H9 (cell line): ENCODE results near the gene APOA4. TPM values are rescaled to one million over a fixed set of nuclear protein-coding genes. Genes with fewer than 3 reads are reported as not detected.

ENCODE experiments used
- DNase-seq: peaks from one replicate; pipeline ENCODE4 v3.0.0-alpha.2; 2017
- H2AFZ ChIP-seq: one replicate; pipeline ENCODE4 v1.6.1; 2013; ENCODE audit warnings: mild to moderate bottlenecking, low read length, control low read depth, moderate library complexity
- H2AK5ac ChIP-seq: 2 replicates; pipeline ENCODE4 v1.6.1; 2013; ENCODE audit warnings: low read length, control low read depth, mixed read lengths; ENCODE audit not compliant: insufficient read length
- H2BK120ac ChIP-seq: one replicate; pipeline ENCODE4 v1.6.1; 2013; ENCODE audit warnings: low read depth, mild to moderate bottlenecking, low read length, control low read depth, inconsistent platforms; ENCODE audit not compliant: poor library complexity, severe bottlenecking
- H2BK12ac ChIP-seq: 2 replicates; pipeline ENCODE4 v1.6.1; 2013; ENCODE audit warnings: low read length, control low read depth, mixed read lengths, low read depth; ENCODE audit not compliant: insufficient read length
- H2BK15ac ChIP-seq: 2 replicates; pipeline ENCODE4 v1.6.1; 2013; ENCODE audit warnings: low read depth, low read length, control low read depth
- H2BK20ac ChIP-seq: one replicate; pipeline ENCODE4 v1.6.1; 2013; ENCODE audit warnings: low read depth, mild to moderate bottlenecking, low read length, control low read depth, inconsistent platforms; ENCODE audit not compliant: poor library complexity, severe bottlenecking
- H2BK5ac ChIP-seq: 2 replicates; pipeline ENCODE4 v1.6.1; 2013; ENCODE audit warnings: low read length, control low read depth, mixed read lengths; ENCODE audit not compliant: insufficient read length
- H3K14ac ChIP-seq: 2 replicates; pipeline ENCODE4 v1.6.1; 2013; ENCODE audit warnings: low read length, control low read depth; ENCODE audit not compliant: insufficient read depth
- H3K18ac ChIP-seq: 2 replicates; pipeline ENCODE4 v1.6.1; 2013; ENCODE audit warnings: low read depth, mild to moderate bottlenecking, mixed read lengths, low read length, control low read depth; ENCODE audit not compliant: insufficient read length
- H3K23ac ChIP-seq: 2 replicates; pipeline ENCODE4 v1.6.1; 2013; ENCODE audit warnings: low read length, control low read depth, mixed read lengths, low read depth; ENCODE audit not compliant: insufficient read length
- H3K23me2 ChIP-seq: 2 replicates; pipeline ENCODE4 v1.6.1; 2013; ENCODE audit warnings: low read depth, mild to moderate bottlenecking, mixed read lengths, low read length, control low read depth; ENCODE audit not compliant: insufficient read length, poor library complexity, severe bottlenecking
- H3K27ac ChIP-seq: 2 replicates; pipeline ENCODE4 v1.5.1; 2013; ENCODE audit warnings: low read length, control low read depth, mixed read lengths, low read depth; ENCODE audit not compliant: insufficient read length
- H3K27me3 ChIP-seq: 2 replicates; pipeline ENCODE4 v1.6.1; 2013; ENCODE audit warnings: low read length, control low read depth, inconsistent platforms; ENCODE audit not compliant: insufficient read depth
- H3K4ac ChIP-seq: 2 replicates; pipeline ENCODE4 v1.6.1; 2013; ENCODE audit warnings: low read depth, mild to moderate bottlenecking, control low read depth, inconsistent platforms, low read length, moderate library complexity
- H3K4me1 ChIP-seq: 2 replicates; pipeline ENCODE4 v1.6.1; 2013; ENCODE audit warnings: low read length, control low read depth, inconsistent platforms; ENCODE audit not compliant: insufficient read depth
- H3K4me2 ChIP-seq: 2 replicates; pipeline ENCODE4 v1.6.1; 2013; ENCODE audit warnings: low read length, control low read depth, mixed read lengths; ENCODE audit not compliant: insufficient read length, insufficient read depth
- H3K56ac ChIP-seq: 2 replicates; pipeline ENCODE4 v1.6.1; 2013; ENCODE audit warnings: low read depth, mild to moderate bottlenecking, mixed read lengths, low read length, control low read depth; ENCODE audit not compliant: insufficient read length
- H3K79me1 ChIP-seq: 2 replicates; pipeline ENCODE4 v1.6.1; 2013; ENCODE audit warnings: low read depth, mild to moderate bottlenecking, moderate library complexity, low read length, control low read depth, inconsistent platforms; ENCODE audit not compliant: insufficient read depth, poor library complexity, severe bottlenecking
- H3K79me2 ChIP-seq: 2 replicates; pipeline ENCODE4 v1.6.1; 2013; ENCODE audit warnings: low read length, control low read depth, inconsistent platforms; ENCODE audit not compliant: insufficient read depth
- H3K9ac ChIP-seq: 2 replicates; pipeline ENCODE4 v1.6.1; 2013; ENCODE audit warnings: low read length, control low read depth, mixed read lengths; ENCODE audit not compliant: insufficient read length; ENCODE audit errors: extremely low read depth
- H3K9me3 ChIP-seq: one replicate; pipeline ENCODE4 v1.6.1; 2013; ENCODE audit warnings: low read depth, low read length, inconsistent platforms; ENCODE audit not compliant: control insufficient read depth
- H3T11ph ChIP-seq: one replicate; pipeline ENCODE4 v1.6.1; 2013; ENCODE audit warnings: mild to moderate bottlenecking, low read length, control low read depth, inconsistent platforms
- H4K20me1 ChIP-seq: one replicate; pipeline ENCODE4 v1.6.1; 2013; ENCODE audit not compliant: control insufficient read depth, insufficient read length, insufficient read depth
- H4K5ac ChIP-seq: 2 replicates; pipeline ENCODE4 v1.6.1; 2013; ENCODE audit warnings: low read depth, mild to moderate bottlenecking, mixed read lengths, low read length, control low read depth; ENCODE audit not compliant: insufficient read length
- H4K8ac ChIP-seq: replicated peaks from 2 replicates; pipeline ENCODE4 v1.6.1; 2013; ENCODE audit warnings: low read length, control low read depth, mixed read lengths, low read depth; ENCODE audit not compliant: insufficient read length
- H4K91ac ChIP-seq: 2 replicates; pipeline ENCODE4 v1.6.1; 2013; ENCODE audit warnings: low read depth, mild to moderate bottlenecking, moderate library complexity, mixed read lengths, low read length, control low read depth; ENCODE audit not compliant: insufficient read length
- H3K27ac Mint-ChIP-seq, 3 experiments: 2 replicates in 2 of 3; 3 replicates in 1 of 3; pipeline ENCODE4 v1.8.0; 2020 to 2021; ENCODE audit warnings: mixed read lengths in 3 of 3, mild to moderate bottlenecking in 1 of 3, moderate library complexity in 1 of 3
- H3K27me3 Mint-ChIP-seq: 2 replicates; pipeline ENCODE4 v1.8.0; 2021; ENCODE audit warnings: low read depth, mild to moderate bottlenecking, moderate library complexity, mixed read lengths
- H3K36me3 Mint-ChIP-seq, 3 experiments: 2 replicates in 2 of 3; 3 replicates in 1 of 3; pipeline ENCODE4 v1.8.0; 2020 to 2021; ENCODE audit warnings: low read depth in 3 of 3, mixed read lengths in 3 of 3; ENCODE audit not compliant: insufficient read depth in 1 of 3
- H3K4me1 Mint-ChIP-seq, 2 experiments: 2 replicates each; pipeline ENCODE4 v1.8.0; 2020; ENCODE audit warnings: mixed read lengths in 2 of 2
- H3K4me3 Mint-ChIP-seq, 2 experiments: 2 replicates in 1 of 2; 3 replicates in 1 of 2; pipeline ENCODE4 v1.8.0; 2020 to 2021; ENCODE audit warnings: mild to moderate bottlenecking in 2 of 2, mixed read lengths in 2 of 2, moderate library complexity in 1 of 2
- H3K9me3 Mint-ChIP-seq, 2 experiments: 2 replicates in 1 of 2; 3 replicates in 1 of 2; pipeline ENCODE4 v1.8.0; 2020; ENCODE audit warnings: mild to moderate bottlenecking in 2 of 2, mixed read lengths in 2 of 2, moderate library complexity in 1 of 2
- WGBS: extraction: QIAGEN DNeasy Blood & Tissue Kit; methylation state at CpG from one replicate; pipeline ENCODE4 v1.1.7; 2013; ENCODE audit warnings: missing lambda C conversion rate, low lambda C conversion rate, mixed read lengths; ENCODE audit not compliant: insufficient read length; ENCODE audit errors: extremely low coverage; 5-methylcytosine and 5-hydroxymethylcytosine counted together
- total RNA-seq: library from RNA; stranded (reverse); gene quantifications from 2 replicates; pipeline ENCODE4 v1.2.1, GENCODE V29; 2021
- TF ChIP-seq, protein P1 (sequence below): fragments of 200-600 bp; sonication (generic); conservative IDR thresholded peaks from 3 replicates; pipeline ENCODE4 v1.8.0; 2021; ENCODE audit warnings: antibody characterized with exemption, mild to moderate bottlenecking

The APOA4 gene
- total RNA-seq, 1 experiment from 2014 or later: not detected

DNA sequence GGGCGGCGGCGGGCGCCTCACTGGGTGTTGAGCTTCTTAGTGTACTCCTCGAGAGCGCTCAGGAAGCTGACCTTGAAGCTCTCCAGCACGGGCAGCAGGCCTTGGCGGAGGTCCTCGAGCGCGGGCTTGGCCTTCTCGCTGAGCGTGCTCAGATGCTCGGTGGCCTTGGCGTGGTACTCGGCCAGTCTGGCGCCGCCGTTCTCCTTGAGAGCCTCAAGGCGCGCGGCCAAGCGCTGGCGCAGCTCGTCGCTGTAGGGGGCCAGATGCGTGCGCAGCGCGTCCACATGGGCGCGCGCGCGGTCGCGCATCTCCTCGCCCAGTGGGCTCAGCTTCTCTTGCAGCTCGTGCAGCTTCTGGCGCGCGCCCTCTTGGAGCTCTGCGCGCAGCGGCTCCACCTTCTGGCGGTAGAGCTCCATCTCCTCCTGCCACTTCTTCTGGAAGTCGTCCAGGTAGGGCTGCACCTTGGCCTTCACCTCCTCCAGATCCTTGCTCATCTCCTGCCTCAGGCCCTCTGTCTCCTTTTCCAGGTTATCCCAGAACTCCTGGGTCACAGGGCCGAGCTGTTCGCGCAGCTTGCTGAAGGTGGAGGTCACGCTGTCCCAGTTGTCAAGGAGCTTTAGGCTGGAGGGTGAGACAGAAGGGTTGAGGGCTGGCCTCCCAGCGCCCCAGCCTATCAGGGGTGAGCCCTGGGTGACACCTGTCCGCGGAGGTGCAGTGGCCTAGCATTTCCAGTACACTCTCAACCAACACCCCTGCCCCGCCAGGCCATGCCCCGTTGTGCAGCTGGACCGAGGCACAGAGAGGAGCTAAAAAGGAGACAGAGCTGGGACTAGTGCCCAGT is 12.9 kb upstream of the APOA4 start:
- no peak overlapping the region for H3K27ac Mint-ChIP-seq

More for the DNA sequence above, 12.9 kb upstream of the APOA4 start:
- no peak overlapping the region for H3K14ac ChIP-seq
- no peaks in the 10 kb centered on the region for H3K9me3 ChIP-seq
- H2BK20ac ChIP-seq: no peak overlapping the region
- no peaks in the 10 kb centered on the region for H3K27me3 ChIP-seq
- H3K27ac ChIP-seq: no peak overlapping the region
- no peaks in the 10 kb centered on the region for H3K79me2 ChIP-seq
- H3K4me1 ChIP-seq: no peaks in the 10 kb centered on the region
- peak overlapping the region; percentile 64 to 67 for H3K4me3 Mint-ChIP-seq
- no peaks in the 10 kb centered on the region; a peak in 1 of 7 replicates for H3K36me3 Mint-ChIP-seq
- no peak overlapping the region for H2AFZ ChIP-seq
- no peak overlapping the region for H2BK12ac ChIP-seq
- no peak overlapping the region for H3K56ac ChIP-seq
- TF ChIP-seq, protein P1, sequence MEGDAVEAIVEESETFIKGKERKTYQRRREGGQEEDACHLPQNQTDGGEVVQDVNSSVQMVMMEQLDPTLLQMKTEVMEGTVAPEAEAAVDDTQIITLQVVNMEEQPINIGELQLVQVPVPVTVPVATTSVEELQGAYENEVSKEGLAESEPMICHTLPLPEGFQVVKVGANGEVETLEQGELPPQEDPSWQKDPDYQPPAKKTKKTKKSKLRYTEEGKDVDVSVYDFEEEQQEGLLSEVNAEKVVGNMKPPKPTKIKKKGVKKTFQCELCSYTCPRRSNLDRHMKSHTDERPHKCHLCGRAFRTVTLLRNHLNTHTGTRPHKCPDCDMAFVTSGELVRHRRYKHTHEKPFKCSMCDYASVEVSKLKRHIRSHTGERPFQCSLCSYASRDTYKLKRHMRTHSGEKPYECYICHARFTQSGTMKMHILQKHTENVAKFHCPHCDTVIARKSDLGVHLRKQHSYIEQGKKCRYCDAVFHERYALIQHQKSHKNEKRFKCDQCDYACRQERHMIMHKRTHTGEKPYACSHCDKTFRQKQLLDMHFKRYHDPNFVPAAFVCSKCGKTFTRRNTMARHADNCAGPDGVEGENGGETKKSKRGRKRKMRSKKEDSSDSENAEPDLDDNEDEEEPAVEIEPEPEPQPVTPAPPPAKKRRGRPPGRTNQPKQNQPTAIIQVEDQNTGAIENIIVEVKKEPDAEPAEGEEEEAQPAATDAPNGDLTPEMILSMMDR: peak; percentile 73
- H3K9me3 Mint-ChIP-seq: peaks cover 3 to 5% of the 10 kb centered on the region in 2 experiments; a peak in 3 of 5 replicates
- H3T11ph ChIP-seq: no peak overlapping the region
- no peak overlapping the region for H3K4ac ChIP-seq
- H3K4me1 Mint-ChIP-seq: peaks cover 39% of the 10 kb centered on the region in 2 experiments
- peak overlapping the region; percentile 74 for H3K4me2 ChIP-seq
- peaks cover 22% of the 10 kb centered on the region for H3K27me3 Mint-ChIP-seq
- H2BK15ac ChIP-seq: no peak overlapping the region
- no peak overlapping the region for H3K9ac ChIP-seq
- peaks cover 6% of the 10 kb centered on the region for H3K23me2 ChIP-seq
- DNase-seq: peak; percentile 93
- no peaks in the 10 kb centered on the region for H4K20me1 ChIP-seq
- WGBS: no CpG with 5 or more reads among the region's 57 CpGs
- no peak overlapping the region for H2BK5ac ChIP-seq
- no peak overlapping the region for H4K91ac ChIP-seq
- H3K18ac ChIP-seq: no peak overlapping the region
- no peaks in the 10 kb centered on the region for H3K79me1 ChIP-seq
- no peak overlapping the region for H2AK5ac ChIP-seq
- H4K8ac ChIP-seq: no peak overlapping the region
- H2BK120ac ChIP-seq: no peak overlapping the region
- H4K5ac ChIP-seq: no peak overlapping the region
- H3K23ac ChIP-seq: no peak overlapping the region
